Kidney (tissue), 14 donors: Measurements from ENCODE around the gene HHATL. TPM values are rescaled to one million over a fixed set of nuclear protein-coding genes. Genes with fewer than 3 reads are reported as not detected.

Source experiments
- DNase-seq, 5 donors: peaks; one replicate each; pipeline ENCODE4 v3.0.0-alpha.2; 2013 to 2020
- FAIRE-seq: peaks from 2 replicates; lab custom pipeline; 2012; peaks lifted over from hg19 to GRCh38; lab: Jason Lieb, UNC
- H3K27ac ChIP-seq, 2 donors: one replicate each; pipeline ENCODE4 v1.7.0; 2013; ENCODE audit warnings: low read depth in 2 of 2, low read length in 2 of 2, inconsistent platforms in 1 of 2
- H3K27me3 ChIP-seq: one replicate; pipeline ENCODE4 v1.7.1; 2013; ENCODE audit warnings: low read length, inconsistent platforms; ENCODE audit not compliant: control insufficient read depth, insufficient read depth
- H3K36me3 ChIP-seq, 3 donors: one replicate each; pipeline versions ENCODE4 v1.7.0 to v1.7.1; 2013; ENCODE audit warnings: low read length in 3 of 3, control low read depth in 1 of 3, inconsistent platforms in 1 of 3; ENCODE audit not compliant: insufficient read depth in 3 of 3, control insufficient read depth in 2 of 3
- H3K4me1 ChIP-seq, 3 donors: one replicate each; pipeline versions ENCODE4 v1.7.0 to v1.7.1; 2013; ENCODE audit warnings: low read length in 3 of 3, inconsistent platforms in 1 of 3, low read depth in 1 of 3; ENCODE audit not compliant: control insufficient read depth in 2 of 3, insufficient read depth in 2 of 3
- H3K4me3 ChIP-seq, 3 donors: one replicate each; pipeline versions ENCODE4 v1.7.0 to v1.8.1; 2013; ENCODE audit warnings: low read length in 3 of 3, control low read depth in 1 of 3, inconsistent platforms in 1 of 3
- H3K9ac ChIP-seq, 3 donors: one replicate each; pipeline versions ENCODE4 v1.7.0 to v1.7.1; 2013; ENCODE audit warnings: low read length in 3 of 3, control low read depth in 1 of 3, inconsistent platforms in 1 of 3
- H3K9me3 ChIP-seq, 3 donors: one replicate each; pipeline versions ENCODE4 v1.7.0 to v1.7.1; 2013; ENCODE audit warnings: low read length in 3 of 3, control low read depth in 1 of 3, inconsistent platforms in 1 of 3; ENCODE audit not compliant: control insufficient read depth in 2 of 3, insufficient read depth in 1 of 3
- intact Hi-C: fragments of 100-400 bp; cut with DNase I; formaldehyde crosslinking; loops from one replicate; pipeline ENCODE4 v1.11.1; 2022
- polyA plus RNA-seq: library from polyadenylated mRNA; stranded (reverse); fragments of 350-450 nt; fragmentation: Illumina TruSeq; extraction: RNeasy Lipid Tissue Mini Kit (QIAGEN cat#74804); gene quantifications from one replicate; pipeline ENCODE4 v1.2.3, GENCODE V29; 2014; ENCODE audit warnings: low read depth, low replicate concordance; ENCODE audit not compliant: insufficient read depth
- total RNA-seq: library from RNA; stranded (reverse); fragmentation: NEBNext Ultra II Directional; extraction: Animal tissue kit (Norgen Biotek cat#: 25700); gene quantifications from one replicate; pipeline ENCODE4 v1.2.1, GENCODE V29; 2021
- TF ChIP-seq, protein P1 (sequence below): IDR thresholded peaks from 3 replicates; pipeline ENCODE4 v1.5.1; 2012; ENCODE audit warnings: mild to moderate bottlenecking, moderate library complexity, borderline replicate concordance; ENCODE audit not compliant: insufficient read depth; ENCODE audit errors: extremely low read depth
- donor health status: control.
- donor health status: control.
- donor health status: control.
- donor health status: control.
- donor health status: control.
- donor health status: DM: yes; HTN: yes; CAD: no.
- donor health status: Normal renal cell carcinoma (clear cell type).

Gene HHATL
- total and polyA plus RNA-seq, 2 donors from 2014 or later = not detected

DNA sequence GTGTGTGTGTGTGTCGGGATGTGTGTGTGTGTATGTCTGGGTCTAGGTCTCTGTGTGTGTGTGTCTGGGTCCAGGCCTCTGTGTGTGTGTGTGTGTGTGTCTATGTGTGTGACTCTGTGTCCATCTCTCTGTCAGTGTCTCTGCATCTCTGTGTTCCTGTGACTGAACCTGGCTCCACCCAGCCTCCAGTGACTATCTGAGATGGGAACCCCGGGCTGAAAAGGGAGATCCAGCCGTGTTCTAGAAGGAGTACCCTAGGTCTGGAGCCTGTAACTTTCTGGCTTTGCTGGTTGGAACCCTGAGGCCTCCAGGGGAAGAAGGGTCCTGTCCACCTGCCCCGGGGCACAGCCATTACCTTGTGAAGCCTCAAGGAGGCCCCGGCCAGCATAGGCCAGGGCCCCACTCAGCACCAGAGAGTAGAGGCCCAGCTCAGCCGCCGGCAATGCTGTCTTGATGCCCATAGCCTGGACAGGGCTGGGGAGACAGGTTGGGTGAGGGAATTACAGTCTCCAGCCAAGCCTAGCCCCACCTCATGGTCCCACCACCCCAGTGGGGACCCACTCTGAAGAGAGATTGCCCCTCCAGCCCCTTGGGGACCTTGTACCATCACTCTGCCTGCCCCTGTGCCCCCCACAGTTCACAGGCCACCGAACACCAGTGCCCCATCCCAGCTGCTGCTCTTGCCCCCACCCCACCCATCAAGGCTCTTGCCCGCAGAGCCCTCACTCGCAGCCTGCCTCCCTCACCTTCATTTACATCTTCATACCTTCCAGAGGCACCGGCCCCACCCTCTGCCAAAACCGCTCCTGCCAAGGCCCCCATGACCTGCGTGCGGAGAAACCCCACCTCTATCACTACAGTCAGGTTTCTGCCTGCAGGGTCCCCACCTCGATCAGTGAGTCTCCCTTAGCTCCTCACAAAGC is 2.0 kb downstream of the HHATL start:
- H3K27ac ChIP-seq = no peak overlapping the region
- intact Hi-C loops = no loop called here
- TF ChIP-seq, protein P1, sequence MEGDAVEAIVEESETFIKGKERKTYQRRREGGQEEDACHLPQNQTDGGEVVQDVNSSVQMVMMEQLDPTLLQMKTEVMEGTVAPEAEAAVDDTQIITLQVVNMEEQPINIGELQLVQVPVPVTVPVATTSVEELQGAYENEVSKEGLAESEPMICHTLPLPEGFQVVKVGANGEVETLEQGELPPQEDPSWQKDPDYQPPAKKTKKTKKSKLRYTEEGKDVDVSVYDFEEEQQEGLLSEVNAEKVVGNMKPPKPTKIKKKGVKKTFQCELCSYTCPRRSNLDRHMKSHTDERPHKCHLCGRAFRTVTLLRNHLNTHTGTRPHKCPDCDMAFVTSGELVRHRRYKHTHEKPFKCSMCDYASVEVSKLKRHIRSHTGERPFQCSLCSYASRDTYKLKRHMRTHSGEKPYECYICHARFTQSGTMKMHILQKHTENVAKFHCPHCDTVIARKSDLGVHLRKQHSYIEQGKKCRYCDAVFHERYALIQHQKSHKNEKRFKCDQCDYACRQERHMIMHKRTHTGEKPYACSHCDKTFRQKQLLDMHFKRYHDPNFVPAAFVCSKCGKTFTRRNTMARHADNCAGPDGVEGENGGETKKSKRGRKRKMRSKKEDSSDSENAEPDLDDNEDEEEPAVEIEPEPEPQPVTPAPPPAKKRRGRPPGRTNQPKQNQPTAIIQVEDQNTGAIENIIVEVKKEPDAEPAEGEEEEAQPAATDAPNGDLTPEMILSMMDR = no peak
- FAIRE-seq (no peak), DNase-seq (no peak)
- H3K4me1 ChIP-seq = no peaks in the 10 kb centered on the region
- H3K36me3 ChIP-seq = no peaks in the 10 kb centered on the region
- H3K27me3 ChIP-seq = no peaks in the 10 kb centered on the region
- H3K9me3 ChIP-seq = no peaks in the 10 kb centered on the region
- no peak overlapping the region for H3K9ac ChIP-seq
- no peak overlapping the region for H3K4me3 ChIP-seq

DNA sequence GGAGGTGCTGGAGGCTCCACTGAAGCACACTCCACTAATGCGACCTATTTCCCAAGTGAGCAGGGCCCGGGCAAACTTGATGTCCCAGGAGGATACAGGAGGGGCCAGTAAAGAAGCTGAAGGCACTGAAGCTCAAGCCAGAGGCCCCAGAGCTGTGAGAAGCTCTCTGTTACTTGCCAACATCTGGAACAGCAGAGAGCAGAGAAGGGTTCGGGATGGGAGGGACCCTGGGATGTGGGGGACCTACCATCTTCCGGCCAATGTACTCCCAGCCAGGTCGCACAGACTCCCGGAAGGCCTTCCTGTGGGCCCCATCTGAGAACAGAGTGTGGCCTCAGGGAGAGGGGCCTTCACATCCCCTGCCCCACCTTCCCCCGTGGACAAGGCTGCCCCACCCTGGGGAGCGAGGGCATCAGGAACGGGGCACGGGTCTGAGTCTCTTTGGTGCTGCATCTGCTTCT is 3.1 kb downstream of the HHATL start:
- Histone ChIP-seq H3K9ac (no peak overlapping the region), H3K27me3 (no peaks in the 10 kb centered on the region), H3K27ac (no peak overlapping the region), H3K4me3 (no peak overlapping the region), H3K9me3 (no peaks in the 10 kb centered on the region), H3K4me1 (no peaks in the 10 kb centered on the region), H3K36me3 (no peaks in the 10 kb centered on the region)
- intact Hi-C loops = no loop called here
- FAIRE-seq (no peak), DNase-seq (no peak)
- TF ChIP-seq, protein P1 = no peak

DNA sequence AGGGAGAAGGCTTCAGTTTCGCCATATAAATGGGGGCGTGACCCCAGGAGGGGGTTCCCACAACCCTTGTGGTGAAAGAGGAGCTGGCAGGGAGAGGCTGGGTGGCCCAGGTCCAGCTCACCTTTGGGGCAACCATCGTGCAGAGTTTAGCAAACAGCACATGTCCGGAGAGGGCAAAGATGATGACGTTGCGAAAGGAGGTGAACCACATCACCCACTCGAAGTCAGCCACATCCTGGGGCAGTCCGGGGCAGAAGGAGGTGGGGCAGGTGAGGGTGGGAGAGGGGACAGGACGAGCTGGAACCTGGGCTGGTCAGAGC is 3.7 kb downstream of the HHATL start:
- intact Hi-C loops = no loop called here
- no peak overlapping the region for H3K4me3 ChIP-seq
- H3K36me3 ChIP-seq = no peaks in the 10 kb centered on the region
- H3K9me3 ChIP-seq = no peaks in the 10 kb centered on the region
- TF ChIP-seq, protein P1 = no peak
- no peak for FAIRE-seq
- no peak overlapping the region for H3K9ac ChIP-seq
- DNase-seq = no peak
- H3K4me1 ChIP-seq = no peaks in the 10 kb centered on the region
- no peaks in the 10 kb centered on the region for H3K27me3 ChIP-seq
- H3K27ac ChIP-seq = no peak overlapping the region
